Measurements from ENCODE around the gene GPR137C.
A peak's percentile ranks its signal among the peaks of the same experiment; 100 is the strongest.

GPR137C gene

GRCh38 chr14:52660832-52661231 is 108.2 kb downstream of the GPR137C start:
- TF ChIP-seq, protein P1, sequence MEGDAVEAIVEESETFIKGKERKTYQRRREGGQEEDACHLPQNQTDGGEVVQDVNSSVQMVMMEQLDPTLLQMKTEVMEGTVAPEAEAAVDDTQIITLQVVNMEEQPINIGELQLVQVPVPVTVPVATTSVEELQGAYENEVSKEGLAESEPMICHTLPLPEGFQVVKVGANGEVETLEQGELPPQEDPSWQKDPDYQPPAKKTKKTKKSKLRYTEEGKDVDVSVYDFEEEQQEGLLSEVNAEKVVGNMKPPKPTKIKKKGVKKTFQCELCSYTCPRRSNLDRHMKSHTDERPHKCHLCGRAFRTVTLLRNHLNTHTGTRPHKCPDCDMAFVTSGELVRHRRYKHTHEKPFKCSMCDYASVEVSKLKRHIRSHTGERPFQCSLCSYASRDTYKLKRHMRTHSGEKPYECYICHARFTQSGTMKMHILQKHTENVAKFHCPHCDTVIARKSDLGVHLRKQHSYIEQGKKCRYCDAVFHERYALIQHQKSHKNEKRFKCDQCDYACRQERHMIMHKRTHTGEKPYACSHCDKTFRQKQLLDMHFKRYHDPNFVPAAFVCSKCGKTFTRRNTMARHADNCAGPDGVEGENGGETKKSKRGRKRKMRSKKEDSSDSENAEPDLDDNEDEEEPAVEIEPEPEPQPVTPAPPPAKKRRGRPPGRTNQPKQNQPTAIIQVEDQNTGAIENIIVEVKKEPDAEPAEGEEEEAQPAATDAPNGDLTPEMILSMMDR (conservative IDR thresholded peaks at IDR 0.05; ENCODE audit: low read depth, low read length), result no peak
- no peak for DNase-seq (ENCODE audit: low read depth)
- no peak overlapping the region for H3K4me3 ChIP-seq (ENCODE audit: low read length)

GRCh38 chr14:52661314-52661713 is 108.7 kb downstream of the GPR137C start:
- DNase-seq (ENCODE audit: low read depth), result no peak
- H3K4me3 ChIP-seq (ENCODE audit: low read length), result no peak overlapping the region
- TF ChIP-seq, protein P1 (conservative IDR thresholded peaks at IDR 0.05; ENCODE audit: low read depth, low read length), result no peak

DNA sequence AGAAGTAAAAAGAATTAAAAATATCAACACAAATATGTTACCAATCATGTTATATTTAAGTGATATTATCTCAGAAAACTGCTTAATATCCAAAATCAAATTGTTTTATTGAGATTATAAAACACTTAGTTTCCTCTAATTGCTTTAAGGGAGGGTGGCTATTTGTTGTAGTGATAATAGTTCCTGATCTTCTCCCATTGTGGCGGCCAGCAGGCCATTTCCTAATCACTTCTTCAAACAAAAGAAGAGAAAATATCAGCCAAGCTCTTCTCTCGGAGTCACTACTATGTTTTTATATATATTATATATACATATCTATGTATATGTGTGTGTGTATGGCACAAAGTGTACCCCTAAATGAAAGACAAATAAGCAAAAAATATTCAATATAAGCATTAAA is 111.2 kb downstream of the GPR137C start:
- DNase-seq (ENCODE audit: low read depth), result no peak
- TF ChIP-seq, protein P1 (conservative IDR thresholded peaks at IDR 0.05; ENCODE audit: low read depth, low read length), result no peak
- no peak overlapping the region for H3K4me3 ChIP-seq (ENCODE audit: low read length)

DNA sequence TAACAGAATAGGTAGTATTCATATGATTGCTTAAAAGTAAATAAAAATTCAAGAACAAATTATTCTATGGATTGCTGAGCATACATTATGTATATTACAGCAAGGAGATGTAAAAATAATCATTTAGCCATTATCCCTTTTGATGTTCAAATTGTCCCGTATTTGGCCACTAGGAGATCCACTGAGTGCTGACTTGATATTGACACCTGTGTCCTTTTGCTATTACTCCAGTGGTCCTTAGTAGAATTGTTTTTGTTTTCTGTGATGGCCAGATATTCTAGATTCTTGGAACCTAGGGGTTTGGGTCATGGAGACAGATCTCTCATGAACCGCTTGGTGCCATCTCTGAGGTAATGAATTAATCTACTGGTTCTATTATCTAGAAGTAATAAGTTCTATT is 126.0 kb downstream of the GPR137C start:
- DNase-seq (ENCODE audit: low read depth), result no peak
- TF ChIP-seq, protein P1 (conservative IDR thresholded peaks at IDR 0.05; ENCODE audit: low read depth, low read length), result peak; percentile 41
- no peak overlapping the region for H3K4me3 ChIP-seq (ENCODE audit: low read length)

DNA sequence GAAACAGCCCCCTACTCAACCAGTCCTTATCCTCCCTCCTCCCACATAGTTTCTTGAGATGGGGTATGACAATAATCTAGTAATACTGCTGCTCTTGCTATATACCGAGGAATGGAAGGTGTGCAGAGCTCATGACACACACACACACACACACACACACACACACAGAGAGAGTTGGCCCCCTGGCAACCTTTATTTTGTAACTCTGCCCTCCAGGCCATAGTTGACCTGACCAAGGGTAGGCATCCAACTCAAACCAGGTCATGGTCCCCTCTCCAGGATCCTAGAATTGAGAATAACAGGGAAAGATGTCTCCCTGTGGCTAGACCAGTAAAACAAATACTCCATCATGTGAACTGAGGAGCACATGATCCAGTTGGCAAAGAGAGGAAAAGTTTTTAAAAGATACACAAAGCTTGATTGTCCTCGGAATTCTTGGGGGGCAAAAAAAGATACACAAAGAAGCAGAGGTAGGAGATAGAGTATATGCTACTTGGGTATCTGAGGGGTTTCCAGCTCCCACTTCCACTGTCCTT is 131.4 kb downstream of the GPR137C start:
- no peak overlapping the region for H3K4me3 ChIP-seq (ENCODE audit: low read length)
- TF ChIP-seq, protein P1 (conservative IDR thresholded peaks at IDR 0.05; ENCODE audit: low read depth, low read length), result no peak
- DNase-seq (ENCODE audit: low read depth), result no peak

GRCh38 chr14:52686176-52686575 is 133.5 kb downstream of the GPR137C start:
- DNase-seq (ENCODE audit: low read depth), result no peak
- TF ChIP-seq, protein P1 (conservative IDR thresholded peaks at IDR 0.05; ENCODE audit: low read depth, low read length), result no peak
- no peak overlapping the region for H3K4me3 ChIP-seq (ENCODE audit: low read length)

Data from retinal pigment epithelial cell (primary cell).